ENCODE data around the gene AGPAT4.
"Not testable (repeated sequence)": the region's sequence is repeated elsewhere in the genome, so short reads cannot be mapped to it uniquely, and the experiment has no call there.

DNA sequence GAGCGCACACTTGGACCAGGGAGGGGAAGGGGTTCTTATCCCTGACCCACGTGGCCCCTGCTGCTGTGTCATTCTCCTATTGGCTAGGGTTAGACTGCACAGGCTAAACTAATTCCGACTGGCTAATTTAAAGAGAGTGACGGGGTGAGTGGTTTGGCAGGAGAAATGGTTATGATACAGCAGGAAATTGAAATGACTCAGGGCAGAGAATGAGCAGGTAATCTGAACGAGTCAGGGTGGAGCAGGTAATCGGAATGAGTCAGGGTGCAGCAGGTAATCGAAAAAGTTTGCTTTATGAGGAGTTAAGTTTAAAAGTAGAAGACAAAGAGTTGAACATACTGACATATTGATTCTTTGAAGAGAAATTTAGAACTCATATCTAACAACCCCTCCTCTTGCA is 35.9 kb upstream of the AGPAT4 start:
- not testable (repeated sequence) for TF ChIP-seq CTCF (conservative IDR thresholded peaks at IDR 0.05; ENCODE audit: low read depth, low read length); EZH2 (IDR thresholded peaks at IDR 0.05; ENCODE audit: borderline replicate concordance, low read depth, low read length, poor library complexity, severe bottlenecking)

Measured in A673 (cell line).